GM20000 (cell line): Measurements from ENCODE around the gene NELL1.
A peak's percentile ranks its signal among the peaks of the same experiment; 100 is the strongest.

ENCODE experiments used
- DNase-seq: peaks from one replicate; pipeline ENCODE4 v3.0.0; 2012; ENCODE audit warnings: low spot score
- CTCF ChIP-seq: IDR thresholded peaks from 2 replicates; pipeline ENCODE4 v1.5.1; 2012; ENCODE audit warnings: mild to moderate bottlenecking, control low read depth; ENCODE audit errors: extremely low read depth, missing control alignments

Gene NELL1

GRCh38 chr11:21489416-21490115, 820.2 kb downstream of the NELL1 start:
- no peak for TF ChIP-seq CTCF
- DNase-seq, result no peak

- no peak for TF ChIP-seq CTCF
- DNase-seq, result no peak
Observed at GRCh38 chr11:21492931-21493330, 823.5 kb downstream of the NELL1 start.

- TF ChIP-seq CTCF, result no peak
- no peak for DNase-seq
Observed at GRCh38 chr11:21494946-21495345, 825.6 kb downstream of the NELL1 start.

- DNase-seq, result no peak
- TF ChIP-seq CTCF, result no peak
Observed at GRCh38 chr11:21495879-21496278, 826.5 kb downstream of the NELL1 start.

- no peak for DNase-seq
- no peak for TF ChIP-seq CTCF
Observed at GRCh38 chr11:21501245-21501644, 831.9 kb downstream of the NELL1 start.

GRCh38 chr11:21505070-21505469, 835.7 kb downstream of the NELL1 start:
- no peak for TF ChIP-seq CTCF
- no peak for DNase-seq

- TF ChIP-seq CTCF, result peak; percentile 78
- DNase-seq, result peak; percentile 20
Observed at GRCh38 chr11:21511835-21512440, 842.6 kb downstream of the NELL1 start.
